ENCODE measurements around the gene MPV17L2. TPM values are rescaled to one million over a fixed set of nuclear protein-coding genes. Genes with fewer than 3 reads are reported as not detected.

Gene MPV17L2
- total and polyA plus RNA-seq, 2 donors (not counting 1 experiment from before 2014, with no cell fraction given) = 8.6 to 23.0 TPM

- intact Hi-C loops (cut with micrococcal nuclease) = loop anchor here (5.0 to 10.0 kb wide), 4 partner anchors 96 to 944 kb away; partner anchors contain the start of genes ELL, FCHO1, MAST3 and TMEM161A
- ChIA-PET POLR2A (interaction anchor here (0.5 to 5.7 kb wide), 15 partner anchors 10 to 328 kb away, joined by 3 to 64 read pairs (median 6); partner anchors contain the start of genes ELL, IFI30, JUND and PIK3R2), CTCF (interaction anchor here (0.6 to 6.4 kb wide), 16 partner anchors 9 to 256 kb away, joined by 3 to 105 read pairs (median 6); partner anchors contain the start of genes ARRDC2, JUND, PIK3R2 and RAB3A)
- 4% methylated on average over 44 of the region's 46 CpGs for WGBS (ENCODE audit: insufficient coverage)
- ATAC-seq (ENCODE audit: low read depth) (no peak), DNase-seq (peak; percentile 43)
- Mint-ChIP-seq H3K27me3 (no peaks in the 10 kb centered on the region), H3K4me3 (peak overlapping the region; percentile 93), H3K27ac (peak overlapping the region; percentile 97), H3K9me3 (ENCODE audit: insufficient read depth) (no peaks in the 10 kb centered on the region), H3K4me1 (peaks cover 37% of the 10 kb centered on the region)
- Histone ChIP-seq H3K27me3 (replicated peaks in 1 of 4; ENCODE audit: control extremely low read depth in 1 of 4, control insufficient read depth in 3 of 4, insufficient read depth in 4 of 4, low read length in 3 of 4) (no peaks in the 10 kb centered on the region), H3K9me3 (ENCODE audit: control extremely low read depth in 1 of 3, control insufficient read depth in 2 of 3, insufficient read depth in 1 of 3, low read length in 2 of 3) (no peaks in the 10 kb centered on the region), H2AFZ (ENCODE audit: insufficient read depth, low read depth, low read length, poor library complexity, severe bottlenecking) (peak overlapping the region; percentile 71), H4K20me1 (ENCODE audit: control insufficient read depth, insufficient read depth, low read length, poor library complexity, severe bottlenecking) (no peaks in the 10 kb centered on the region), H3K9ac (ENCODE audit: low read length) (peak overlapping the region; percentile 84), H3K79me2 (ENCODE audit: control insufficient read depth, insufficient read depth, low read length) (peaks cover 14% of the 10 kb centered on the region), H3K4me1 (ENCODE audit: control insufficient read depth in 2 of 2, insufficient read depth in 2 of 2, low read length in 2 of 2) (peaks cover 25 to 33% of the 10 kb centered on the region in 2 donors), H3K27ac (ENCODE audit: low read length in 2 of 2) (peak overlapping the region; percentile 65 to 79), H3K4me3 (ENCODE audit: control extremely low read depth in 1 of 5, extremely low read depth in 1 of 5, insufficient read depth in 1 of 5, low read depth in 2 of 5, low read length in 4 of 5) (peak overlapping the region; percentile 66 to 92 (median 82)), H3K4me2 (replicated peaks; ENCODE audit: low read depth, low read length, poor library complexity, severe bottlenecking) (peak overlapping the region; percentile 99), H3K36me3 (replicated peaks in 1 of 2; ENCODE audit: control extremely low read depth in 1 of 2, control insufficient read depth in 1 of 2, extremely low read depth in 1 of 2, insufficient read depth in 2 of 2, low read length in 1 of 2) (peaks cover 0 to 20% of the 10 kb centered on the region in 2 experiments)
- TF ChIP-seq CTCF (IDR thresholded peaks at IDR 0.05) (no peak), EZH2 (IDR thresholded peaks at IDR 0.05; ENCODE audit: borderline replicate concordance, insufficient read depth, low read depth, low read length, poor library complexity, severe bottlenecking) (no peak)
Measured at GRCh38 chr19:18193388-18194180, 566 bp downstream of the MPV17L2 start.
